GM12874 (cell line): ENCODE data around the gene SGO1.

Experiments
- TF ChIP-seq, protein P1 (sequence below): IDR thresholded peaks from 2 replicates; pipeline ENCODE4 v1.5.1; 2011; ENCODE audit warnings: low read depth, mild to moderate bottlenecking, control low read depth, low read length, moderate library complexity; ENCODE audit not compliant: insufficient read depth

Gene SGO1

GRCh38 chr3:20140881-20141280, 45.1 kb downstream of the SGO1 start:
- TF ChIP-seq, protein P1, sequence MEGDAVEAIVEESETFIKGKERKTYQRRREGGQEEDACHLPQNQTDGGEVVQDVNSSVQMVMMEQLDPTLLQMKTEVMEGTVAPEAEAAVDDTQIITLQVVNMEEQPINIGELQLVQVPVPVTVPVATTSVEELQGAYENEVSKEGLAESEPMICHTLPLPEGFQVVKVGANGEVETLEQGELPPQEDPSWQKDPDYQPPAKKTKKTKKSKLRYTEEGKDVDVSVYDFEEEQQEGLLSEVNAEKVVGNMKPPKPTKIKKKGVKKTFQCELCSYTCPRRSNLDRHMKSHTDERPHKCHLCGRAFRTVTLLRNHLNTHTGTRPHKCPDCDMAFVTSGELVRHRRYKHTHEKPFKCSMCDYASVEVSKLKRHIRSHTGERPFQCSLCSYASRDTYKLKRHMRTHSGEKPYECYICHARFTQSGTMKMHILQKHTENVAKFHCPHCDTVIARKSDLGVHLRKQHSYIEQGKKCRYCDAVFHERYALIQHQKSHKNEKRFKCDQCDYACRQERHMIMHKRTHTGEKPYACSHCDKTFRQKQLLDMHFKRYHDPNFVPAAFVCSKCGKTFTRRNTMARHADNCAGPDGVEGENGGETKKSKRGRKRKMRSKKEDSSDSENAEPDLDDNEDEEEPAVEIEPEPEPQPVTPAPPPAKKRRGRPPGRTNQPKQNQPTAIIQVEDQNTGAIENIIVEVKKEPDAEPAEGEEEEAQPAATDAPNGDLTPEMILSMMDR = no peak

GRCh38 chr3:20137647-20138046, 48.4 kb downstream of the SGO1 start:
- TF ChIP-seq, protein P1 = no peak

DNA sequence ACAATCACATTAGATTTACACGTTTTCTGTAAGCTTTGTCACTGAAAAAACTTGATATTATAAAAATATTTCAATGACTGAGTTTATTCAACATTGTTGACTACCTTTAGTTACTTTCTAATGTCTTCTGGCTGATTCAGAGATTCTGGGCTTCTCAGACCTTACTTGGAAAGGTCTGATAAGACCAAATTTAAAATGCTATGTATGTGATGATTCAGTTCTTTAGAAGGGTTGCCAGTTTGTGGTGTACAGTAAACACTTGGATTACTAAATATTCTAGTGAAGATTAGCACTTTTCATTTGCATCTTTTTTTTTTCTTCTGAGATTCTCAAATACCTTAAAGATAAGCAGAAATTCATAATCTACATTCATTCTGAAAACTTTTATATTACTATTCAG, 49.8 kb downstream of the SGO1 start:
- TF ChIP-seq, protein P1 = no peak

GRCh38 chr3:20130106-20130505, 55.9 kb downstream of the SGO1 start:
- TF ChIP-seq, protein P1 = no peak

DNA sequence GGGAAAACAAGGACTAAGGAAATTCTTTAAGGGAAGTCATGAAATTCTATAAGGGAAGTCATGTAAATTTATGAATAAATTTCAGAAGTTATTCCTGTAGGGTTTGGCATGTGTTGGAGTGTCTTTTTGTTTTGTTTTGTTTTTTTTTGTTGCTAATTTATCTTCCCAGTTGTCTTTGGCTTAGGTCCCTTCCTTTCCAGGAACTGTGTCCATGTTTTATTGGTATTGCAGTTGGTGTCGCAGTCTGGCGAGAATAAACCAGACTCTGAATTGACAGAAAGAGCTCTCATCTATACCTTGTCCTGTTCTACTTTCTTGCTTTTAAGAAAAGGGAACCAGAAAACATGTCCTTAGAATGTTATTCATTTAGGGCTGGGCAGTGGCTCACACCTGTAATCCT, 57.6 kb downstream of the SGO1 start:
- TF ChIP-seq, protein P1 = no peak

GRCh38 chr3:20125897-20126296, 60.1 kb downstream of the SGO1 start:
- TF ChIP-seq, protein P1 = no peak

DNA sequence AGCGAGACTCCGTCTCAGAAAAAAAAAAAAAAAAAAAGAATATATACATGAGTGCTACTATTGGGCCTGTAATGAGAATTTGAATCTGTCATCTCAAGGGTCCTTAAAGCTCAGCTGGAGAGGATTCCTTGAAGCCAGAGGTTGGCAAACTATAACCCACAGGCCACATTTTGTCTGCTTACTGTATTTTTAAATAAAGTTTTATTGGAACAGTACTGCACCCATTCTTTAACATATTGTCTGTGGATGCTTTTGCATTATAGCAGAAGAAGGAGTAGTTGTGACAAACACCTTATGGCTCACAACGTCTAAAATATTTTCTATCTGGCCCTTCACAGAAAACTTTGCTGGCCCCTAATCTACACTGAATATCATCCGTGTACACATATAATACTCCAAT, 60.7 kb downstream of the SGO1 start:
- TF ChIP-seq, protein P1 = no peak

GRCh38 chr3:20123131-20123652, 62.8 kb downstream of the SGO1 start:
- TF ChIP-seq, protein P1 = no peak
